HL-60/S4 treated with phorbol 12-myristate 13-acetate at 8.2 ng/mL for 4 days and 3 days (cell line): ENCODE results near the gene TBC1D9B.

Experiments used
- in situ Hi-C: fragments of 300-500 bp; cut with MboI; formaldehyde crosslinking; loops from 2 replicates; pipeline ENCODE4 v1.15.0; 2022; ENCODE audit warnings: low sequenced_read_pairs

TBC1D9B gene

DNA sequence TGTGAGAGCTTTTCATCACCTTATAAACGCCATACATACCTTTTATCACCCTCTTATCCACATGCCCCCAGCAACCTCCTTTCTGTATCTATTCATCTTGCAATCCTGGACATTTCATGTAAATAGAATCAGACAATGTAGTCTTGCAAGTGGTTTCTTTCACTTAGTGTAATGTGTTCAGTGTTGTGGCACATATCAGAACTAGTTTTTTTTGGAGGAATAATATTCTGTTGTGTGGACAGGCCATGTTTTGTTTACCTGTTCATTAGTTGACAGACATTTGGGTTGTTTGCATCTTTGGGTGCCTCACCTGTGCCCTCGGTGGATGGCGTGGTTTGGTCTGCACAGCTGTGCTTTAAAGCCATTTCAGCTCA, 85.7 kb downstream of the TBC1D9B start:
- in situ Hi-C loops, result no loop called here

DNA sequence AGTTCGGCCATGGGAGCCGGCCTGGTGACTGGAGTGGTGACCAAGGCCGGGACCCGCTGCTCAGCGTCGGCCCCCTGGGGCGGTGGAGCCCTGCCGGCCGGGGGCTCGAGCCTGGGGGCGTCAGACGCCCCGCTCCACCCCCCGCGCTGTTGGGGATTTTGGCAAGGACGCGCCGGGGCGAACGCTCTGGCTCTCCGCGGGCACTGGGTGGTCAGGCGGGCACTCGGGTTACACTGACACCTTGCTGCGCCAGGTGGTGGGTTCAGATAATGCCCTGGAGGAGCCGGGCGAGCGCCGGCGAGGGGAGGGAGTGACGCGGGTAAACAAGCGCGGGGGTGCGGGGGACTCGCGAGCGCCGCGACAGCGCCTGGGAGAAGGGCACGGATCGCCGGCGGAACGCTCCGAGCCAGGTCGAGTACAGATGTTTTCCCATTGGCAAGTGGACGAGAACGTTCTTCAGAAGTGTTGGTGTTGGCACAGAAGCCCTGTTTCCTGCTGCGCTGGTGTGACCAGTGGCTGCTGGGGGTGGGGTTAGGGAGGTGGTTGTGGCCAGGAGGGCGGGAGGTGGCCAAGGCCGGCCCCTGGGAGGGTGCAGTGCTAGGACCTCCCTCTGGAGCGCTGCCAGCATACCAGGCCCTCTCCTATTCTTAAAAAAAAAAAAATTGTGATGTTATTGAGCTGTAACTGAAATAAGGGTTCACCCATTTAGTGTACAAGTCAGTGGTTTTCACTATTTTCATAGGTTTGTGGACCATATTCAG, 86.2 kb downstream of the TBC1D9B start:
- in situ Hi-C loops, result no loop called here

DNA sequence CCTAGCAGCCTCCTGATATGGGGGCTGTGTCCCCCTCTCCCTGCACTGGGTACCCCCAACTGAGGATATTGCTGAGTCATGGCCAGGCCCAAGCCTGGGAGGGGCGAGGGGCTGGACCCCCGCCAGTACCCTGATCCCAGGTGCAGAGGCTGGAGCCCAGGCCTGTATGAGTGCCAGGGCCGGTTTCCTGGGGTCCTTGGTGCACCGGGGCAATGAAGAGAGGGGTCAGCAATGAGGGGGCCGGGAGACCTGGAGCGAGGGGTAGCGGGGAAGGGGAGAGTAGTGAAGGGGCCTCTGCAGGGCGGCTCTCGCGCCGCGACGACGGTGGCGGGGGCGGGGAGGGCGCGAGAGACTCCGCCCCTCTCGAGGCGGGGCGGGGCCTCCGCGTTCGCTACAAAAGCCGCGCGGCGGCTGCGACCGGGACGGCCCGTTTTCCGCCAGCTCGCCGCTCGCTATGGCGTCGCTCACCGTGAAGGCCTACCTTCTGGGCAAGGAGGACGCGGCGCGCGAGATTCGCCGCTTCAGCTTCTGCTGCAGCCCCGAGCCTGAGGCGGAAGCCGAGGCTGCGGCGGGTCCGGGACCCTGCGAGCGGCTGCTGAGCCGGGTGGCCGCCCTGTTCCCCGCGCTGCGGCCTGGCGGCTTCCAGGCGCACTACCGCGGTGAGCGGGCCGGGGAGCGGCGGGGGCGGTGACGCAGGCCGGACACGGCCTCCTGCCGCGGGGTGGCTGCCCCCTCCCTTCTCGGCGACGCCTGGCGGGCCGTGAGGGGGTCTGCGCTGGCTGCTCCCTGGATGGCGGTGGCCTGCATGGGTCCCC, 87.0 kb downstream of the TBC1D9B start, which contains the start of gene SQSTM1:
Gene SQSTM1, plus strand, starts transcription at position 423 of the 815 bp plus-strand sequence. Its CDS starts 32 bp downstream, at position 455.
- in situ Hi-C loops, result no loop called here

DNA sequence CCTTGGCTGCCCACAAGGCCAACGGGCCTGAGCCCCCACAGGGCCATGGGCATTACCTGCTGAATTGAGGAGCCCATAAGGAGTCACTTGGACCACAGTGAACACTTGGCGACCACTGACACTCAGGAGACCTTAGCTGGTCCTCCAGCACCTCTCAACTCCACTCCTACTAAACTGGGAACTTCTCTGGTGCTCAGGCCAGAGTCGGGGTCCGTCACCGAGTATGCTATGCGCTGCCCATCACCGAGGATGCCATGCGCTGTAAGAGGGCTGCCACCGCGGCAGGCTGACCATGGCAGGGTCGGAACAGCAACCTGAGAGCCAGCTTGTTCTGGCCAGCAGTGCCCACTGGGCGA, 87.6 kb downstream of the TBC1D9B start:
- in situ Hi-C loops, result no loop called here

DNA sequence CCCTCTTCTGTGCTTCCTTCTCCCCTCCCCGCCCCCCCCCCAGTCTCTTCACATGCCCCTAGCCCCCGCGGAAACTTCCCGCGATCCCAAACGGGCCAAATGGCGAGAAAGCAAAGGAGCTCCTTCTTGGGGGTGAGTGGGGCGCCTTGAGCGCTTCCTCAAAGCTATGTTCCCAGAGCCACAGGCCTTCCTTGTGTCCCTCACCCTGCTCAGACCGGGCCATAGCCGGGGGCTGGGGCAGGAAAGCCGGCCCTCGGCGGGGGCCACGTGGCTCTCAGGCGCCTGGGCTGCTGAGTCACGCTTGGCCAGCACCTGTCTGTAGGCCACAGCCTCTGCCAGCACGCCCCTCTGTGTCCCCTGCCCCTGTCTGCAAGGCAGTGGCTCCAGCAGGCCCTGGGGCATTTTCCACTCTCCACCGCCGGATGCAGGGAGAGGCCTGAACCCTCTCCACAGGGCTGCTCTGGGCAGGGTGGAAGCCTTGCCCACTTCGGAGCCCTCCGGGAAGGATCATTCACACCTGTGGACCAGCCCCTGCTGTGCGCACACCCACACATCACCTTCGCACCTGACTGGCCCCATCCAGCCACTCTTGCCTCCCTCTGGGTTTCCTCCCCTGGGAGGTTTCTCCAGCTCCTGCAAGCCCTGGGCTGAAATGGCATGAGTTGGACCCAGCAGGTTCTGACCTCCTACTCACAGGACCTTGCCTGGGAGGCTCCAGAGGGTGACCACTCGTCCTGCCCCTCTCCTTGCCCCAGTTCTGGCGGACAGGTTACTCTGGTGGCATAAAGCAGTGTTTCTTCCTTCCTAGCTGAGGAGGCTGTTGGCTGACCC, 88.2 kb downstream of the TBC1D9B start:
- in situ Hi-C loops, result no loop called here

DNA sequence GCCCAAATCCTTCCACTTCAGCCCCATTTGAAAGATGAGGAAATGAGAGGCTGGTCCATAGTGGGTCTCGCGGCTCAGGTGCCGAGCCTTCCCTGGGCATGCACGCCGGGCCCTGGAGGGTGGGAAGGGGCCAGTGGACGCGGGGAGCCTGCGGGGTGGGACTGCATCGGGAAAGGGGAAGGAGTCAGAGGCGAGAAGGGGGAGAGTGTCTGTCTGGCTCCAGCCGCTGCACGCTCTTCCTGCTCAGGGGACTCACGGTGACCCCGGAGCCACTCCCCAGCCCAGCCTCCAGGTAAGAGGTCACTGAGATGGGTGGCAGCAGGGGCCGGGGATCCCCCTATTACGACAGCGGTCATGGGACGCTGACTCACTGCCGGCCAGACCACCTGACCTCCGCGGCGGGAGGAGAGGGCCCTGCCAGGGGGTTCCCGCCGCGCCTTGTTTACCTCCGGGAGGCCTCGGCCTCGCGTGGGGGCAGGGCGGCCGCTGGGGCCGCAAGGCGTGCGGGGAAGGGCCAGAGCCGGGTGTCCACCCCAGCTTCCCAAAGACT, 88.9 kb downstream of the TBC1D9B start:
- in situ Hi-C loops, result no loop called here

DNA sequence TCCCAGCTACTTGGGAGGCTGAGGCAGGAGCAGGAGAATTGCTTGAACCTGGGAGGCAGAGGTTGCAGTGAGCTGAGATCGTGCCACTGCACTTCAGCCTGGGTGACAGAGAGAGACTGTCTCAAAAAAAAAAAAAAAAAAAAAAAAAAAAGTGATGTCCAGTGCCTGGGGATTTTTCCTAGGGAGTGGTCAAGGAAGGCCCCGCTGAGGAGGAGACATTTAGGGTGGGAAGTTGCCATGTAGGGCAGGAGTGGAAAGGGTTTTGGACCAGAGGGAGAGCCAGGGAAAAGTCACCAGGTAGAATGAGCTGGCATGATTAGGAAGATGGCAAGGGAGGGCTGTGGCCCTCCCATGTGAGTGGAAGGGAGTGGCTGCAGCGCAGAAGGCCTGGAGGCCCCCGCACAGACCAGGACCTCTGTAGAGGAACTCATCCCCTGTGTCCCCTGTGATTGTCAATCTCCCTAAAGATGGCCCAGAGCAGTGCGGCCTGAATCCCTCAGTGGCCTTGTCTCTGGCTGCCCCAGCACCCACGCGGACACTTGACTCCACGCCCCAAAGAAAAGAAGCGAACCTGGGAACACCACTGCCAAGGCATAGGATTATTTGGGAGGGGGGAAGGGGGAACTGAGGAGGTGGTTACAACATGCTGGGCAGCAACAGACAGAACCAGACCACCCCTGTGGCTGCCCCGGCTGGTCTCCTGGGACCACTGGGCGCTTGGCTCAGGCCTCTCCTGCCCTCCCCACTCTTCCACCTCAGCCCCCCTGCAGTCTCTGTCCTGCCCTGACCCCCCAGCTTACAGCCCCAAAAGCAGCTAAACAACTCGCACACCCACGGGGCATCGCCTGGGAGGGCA, 89.6 kb downstream of the TBC1D9B start:
- in situ Hi-C loops, result no loop called here

DNA sequence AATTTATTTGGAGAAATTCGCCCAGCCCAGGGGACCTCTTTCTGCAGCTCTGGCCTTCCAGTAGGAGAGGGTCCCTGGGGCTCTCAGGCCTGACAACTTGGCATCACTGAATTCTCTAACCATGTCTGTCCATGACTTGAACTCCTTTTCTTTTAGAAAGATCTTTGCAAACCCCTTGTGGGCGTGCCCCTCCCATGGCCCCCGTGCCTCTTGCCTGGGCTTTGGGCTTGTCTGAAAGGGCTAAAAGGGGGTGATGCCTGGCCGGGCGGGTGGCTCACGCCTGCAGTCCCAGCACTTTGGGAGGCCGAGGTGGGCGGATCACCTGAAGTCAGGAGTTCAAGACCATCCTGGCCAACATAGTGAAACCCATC, 90.2 kb downstream of the TBC1D9B start:
- in situ Hi-C loops, result no loop called here

DNA sequence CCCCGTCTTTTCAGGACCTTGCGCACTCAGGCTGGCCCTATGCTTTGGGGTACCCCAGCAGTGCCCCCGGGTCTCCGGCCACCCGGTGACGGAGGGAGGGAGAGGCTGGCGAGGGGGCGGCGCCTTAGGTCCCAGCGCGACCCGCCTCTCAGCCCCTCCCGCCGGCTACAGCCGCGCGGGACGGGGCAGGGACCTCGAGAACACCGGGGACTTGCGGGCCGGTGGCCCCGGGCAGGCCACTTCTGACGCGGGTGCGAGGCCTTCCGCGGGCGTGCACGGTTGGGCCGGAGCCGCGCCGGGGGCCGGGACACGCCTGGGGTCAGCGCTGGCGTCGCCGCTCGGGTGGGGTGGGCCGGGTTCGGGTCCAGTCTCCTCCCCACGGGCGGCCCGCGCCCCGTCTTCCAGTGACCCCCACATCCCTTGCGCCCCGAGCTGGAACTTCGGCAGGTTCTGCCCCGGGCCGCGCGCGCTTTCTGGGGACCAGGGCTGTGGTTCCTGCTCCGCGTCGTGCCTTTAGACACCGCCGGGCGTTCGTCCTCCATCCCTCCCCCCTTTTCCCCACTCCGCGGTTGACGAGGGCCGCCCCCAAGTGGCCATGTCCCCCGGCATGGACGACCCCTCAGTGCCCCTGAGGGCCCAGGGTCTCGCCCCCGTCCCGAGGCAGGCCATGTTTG, 90.8 kb downstream of the TBC1D9B start:
- in situ Hi-C loops, result no loop called here

DNA sequence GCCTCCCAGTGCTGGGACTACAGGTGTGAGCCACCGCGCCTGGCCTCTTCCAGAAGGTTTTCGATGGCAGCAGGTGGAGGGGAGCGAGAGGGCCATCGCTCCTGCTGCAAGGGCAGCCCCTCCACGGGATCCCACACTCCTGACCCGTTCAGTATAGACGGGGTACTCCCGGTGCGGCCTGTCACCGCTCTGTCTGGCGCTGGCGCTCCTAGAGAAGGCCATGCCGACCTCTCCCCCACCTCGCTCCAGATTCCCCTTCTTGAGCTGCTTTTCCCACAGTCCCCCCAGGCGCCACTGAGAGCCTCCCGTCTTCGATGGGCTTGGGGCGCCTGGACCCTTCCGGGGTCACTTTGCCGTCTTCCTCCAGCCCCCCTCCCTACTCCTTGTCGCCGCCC, 91.3 kb downstream of the TBC1D9B start:
- in situ Hi-C loops, result no loop called here

DNA sequence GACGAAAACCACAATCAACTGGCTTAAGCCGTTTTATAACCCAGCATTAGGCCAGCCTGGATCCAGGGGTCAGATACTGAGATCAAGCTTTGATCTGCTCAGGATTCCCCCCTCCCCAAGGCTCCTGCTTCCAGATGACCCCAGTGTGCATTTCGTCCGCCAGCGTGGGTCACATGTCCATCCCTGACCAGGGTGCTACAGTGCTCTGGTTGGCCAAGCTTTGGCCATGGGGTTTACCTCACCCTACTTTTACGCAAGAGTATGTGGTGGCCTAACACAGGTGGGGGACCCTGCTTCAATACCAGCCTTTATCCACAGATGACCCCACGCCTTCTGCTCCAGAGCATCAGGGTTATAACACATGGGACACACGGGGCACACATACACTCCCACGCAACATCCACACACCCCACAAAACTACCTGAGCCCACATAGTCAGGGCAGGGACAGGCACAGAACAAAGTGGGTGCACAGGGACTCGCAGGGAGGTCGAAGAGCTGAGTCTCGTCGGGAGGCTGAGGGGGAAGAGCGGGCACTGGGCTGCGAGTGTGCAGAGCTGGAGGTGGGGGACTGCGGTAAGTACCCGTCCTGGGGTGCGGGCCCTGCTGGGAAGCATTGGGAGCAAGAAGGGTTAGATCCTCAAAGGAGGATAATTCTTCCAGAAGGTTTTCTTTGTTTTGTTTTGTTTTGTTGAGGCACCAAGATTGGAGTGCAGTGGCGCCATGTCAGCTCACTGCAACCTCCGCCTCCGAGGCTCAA, 92.0 kb downstream of the TBC1D9B start:
- in situ Hi-C loops, result no loop called here

DNA sequence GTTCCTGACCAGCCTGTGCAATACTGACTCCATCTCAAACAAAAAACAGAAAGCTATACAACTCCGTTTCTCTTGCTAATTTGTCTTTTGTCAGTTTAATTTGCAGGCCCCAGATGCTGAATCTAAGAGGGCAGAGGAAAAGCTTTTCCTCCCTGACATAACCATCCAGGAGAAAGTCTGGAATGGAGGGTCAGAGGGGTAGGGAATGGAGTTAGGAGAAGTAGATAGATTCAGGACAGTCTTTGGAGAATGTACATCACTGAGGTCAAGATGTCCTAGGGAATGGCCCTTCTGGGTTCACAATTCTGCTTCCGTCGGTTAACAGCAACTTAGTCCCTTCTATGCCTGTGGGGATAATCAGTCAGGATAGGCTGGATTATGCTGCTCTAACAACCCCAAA, 93.6 kb downstream of the TBC1D9B start:
- in situ Hi-C loops, result no loop called here

DNA sequence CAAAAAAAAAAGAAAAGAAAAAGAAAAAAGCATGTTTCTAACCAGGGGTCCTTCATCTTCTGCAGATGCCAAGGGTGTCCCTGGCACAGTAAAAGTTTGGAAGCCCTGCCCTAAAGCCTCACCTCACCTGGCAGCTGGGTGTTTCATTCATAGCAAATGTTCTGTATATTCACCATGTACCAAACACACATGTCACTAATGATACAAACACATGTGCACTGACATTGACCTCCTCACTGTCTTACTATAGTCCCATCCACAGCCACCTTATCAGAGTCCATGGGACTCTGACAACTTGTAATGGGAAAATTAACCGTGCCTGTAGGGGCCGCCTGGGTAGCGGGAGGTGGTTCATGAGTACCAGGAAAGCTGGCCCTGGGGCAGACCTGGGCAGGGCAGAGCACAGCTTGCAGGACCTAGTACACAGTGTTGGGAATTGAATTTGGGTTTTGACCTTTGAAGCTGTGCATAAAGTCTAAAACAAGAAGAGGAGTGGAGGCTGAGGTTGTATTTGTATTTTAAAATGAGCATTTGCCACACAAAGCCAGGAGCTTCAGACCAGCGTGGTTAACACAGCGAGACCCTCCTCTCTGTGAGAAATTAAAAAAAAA, 94.6 kb downstream of the TBC1D9B start:
- in situ Hi-C loops, result no loop called here

DNA sequence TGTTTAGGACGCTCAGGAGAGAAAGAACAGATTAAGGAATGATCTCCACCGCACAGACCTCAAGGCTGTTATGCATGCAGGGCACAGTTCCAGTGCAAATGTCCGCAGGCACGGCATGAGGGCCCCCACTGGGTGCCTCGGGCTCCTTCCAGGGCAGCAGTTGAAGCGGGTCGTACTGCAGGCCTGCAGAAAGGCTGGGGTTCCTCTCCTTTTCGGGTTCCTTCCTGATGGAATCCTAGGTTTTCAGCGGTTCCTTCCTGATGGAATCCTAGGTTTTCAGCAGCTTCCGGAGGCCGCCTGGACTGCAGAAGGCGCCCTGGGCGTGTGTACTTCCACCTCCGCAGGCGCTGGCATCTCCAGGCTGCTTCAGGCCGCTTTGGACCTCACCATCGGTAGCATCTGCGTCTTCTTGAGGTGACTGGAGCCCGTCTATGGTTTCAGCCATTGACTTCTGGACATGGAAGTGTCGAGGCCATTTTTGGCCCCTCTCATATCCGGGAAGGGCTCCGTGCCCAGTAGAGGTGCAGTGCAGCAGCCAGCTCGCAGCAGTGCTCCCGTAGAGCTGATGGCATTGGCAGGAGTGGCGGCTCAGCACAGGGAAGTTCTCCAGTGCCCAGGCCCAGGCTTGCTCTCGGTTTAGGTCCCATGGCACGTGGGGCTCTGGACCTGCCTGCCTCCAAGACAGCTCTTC, 95.4 kb downstream of the TBC1D9B start:
- in situ Hi-C loops, result no loop called here
